HuH-7 (cell line): ENCODE data around the gene C1orf210.
A peak's percentile ranks its signal among the peaks of the same experiment; 100 is the strongest.

Experiments
- DNase-seq: peaks from one replicate; pipeline ENCODE4 v3.0.0; 2011; ENCODE audit warnings: low spot score

The C1orf210 gene

DNA sequence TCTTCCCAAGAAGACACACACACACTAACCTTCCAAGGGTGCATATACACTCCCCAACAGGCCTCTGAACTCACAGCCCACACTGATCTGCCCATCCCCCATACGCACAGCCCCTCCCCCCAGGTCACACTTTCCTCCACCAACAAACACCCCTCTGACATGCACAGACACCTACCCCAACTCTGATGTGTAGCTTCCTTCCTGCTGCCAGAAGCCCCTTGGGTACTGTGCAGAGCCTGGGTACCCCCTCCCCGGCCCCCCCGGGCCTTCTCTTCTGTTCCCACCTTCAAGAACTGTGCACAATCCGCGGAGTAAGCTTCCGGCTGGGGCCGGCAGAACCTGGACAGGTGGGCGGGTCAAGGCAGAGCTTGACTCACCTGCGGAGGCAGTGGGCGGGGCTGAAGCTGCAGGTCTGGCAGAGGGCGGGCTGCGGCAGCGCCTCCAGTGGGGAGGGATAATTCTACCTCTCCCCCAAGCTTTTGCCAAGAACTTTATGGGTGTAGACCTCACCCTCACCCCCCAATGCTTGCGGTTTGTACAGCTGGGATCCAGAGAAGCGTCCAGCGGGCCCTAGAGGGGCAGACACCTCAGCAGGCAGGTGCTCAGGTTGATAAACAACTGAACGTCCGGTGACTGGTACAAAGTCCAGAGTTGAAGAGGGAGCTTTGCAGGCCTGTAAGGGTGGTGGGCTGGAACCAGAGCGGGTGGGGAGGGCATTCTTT lies at the start of gene C1orf210:
C1orf210 (minus strand) TSS at position 313 of the 722 bp plus-strand sequence. CDS start 2,311 bp downstream, outside the sequence.
- DNase-seq = peak; percentile 58

DNA sequence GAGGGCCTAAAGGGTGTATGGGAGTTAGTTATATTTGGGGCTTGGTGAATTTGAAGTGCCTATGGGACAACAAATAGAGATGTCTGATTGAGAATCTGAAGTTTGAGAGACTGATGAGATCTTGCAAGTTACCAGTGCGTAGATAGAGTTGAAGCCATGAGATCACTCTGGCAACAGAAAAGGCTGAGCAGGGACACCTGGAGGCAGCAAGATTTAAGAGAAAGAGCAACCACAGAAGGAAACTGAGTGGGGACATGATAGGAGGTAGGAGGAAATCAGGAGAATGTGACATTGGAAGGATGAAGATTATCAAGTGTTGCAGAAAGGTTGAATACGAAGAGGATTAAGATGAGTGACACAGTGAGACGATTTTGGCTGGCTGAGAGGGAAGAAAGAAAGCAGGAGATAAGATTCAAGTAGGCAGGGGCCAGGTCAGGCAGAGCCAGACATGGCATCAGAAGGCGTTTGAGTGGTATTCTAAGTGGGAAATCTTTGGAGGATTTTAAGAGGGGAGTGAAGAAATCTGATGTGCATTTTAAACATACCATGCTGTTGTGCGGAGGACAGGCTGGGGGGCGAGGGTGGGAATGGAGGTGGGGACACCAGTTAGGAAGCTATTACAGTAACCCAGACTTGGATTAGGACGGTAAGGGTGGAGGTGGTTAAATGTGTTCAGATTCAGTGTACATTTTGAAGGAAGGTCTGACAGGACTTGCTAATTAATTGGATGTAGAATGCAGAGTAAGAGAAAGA lies 49.2 kb upstream of the C1orf210 start:
- DNase-seq = no peak

DNA sequence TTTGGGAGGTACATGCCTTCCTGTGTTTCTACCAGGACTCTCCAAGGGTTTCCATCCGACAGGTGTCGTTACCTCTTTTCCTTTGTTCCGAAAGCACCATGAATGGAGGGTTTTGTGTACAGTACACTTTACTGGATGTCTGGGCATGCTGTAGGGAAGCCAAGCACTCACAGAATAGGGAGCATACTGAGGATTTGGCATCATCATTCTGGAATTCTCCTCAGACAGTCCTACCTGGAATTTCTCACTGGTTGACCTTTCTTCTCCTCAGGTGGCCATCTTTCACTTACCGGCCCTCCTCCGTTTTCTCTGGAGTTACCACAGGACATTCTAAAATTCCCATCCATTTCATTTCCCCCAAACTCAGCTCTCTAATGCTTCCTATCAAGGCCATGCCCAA lies 46.3 kb upstream of the C1orf210 start:
- no peak for DNase-seq

DNA sequence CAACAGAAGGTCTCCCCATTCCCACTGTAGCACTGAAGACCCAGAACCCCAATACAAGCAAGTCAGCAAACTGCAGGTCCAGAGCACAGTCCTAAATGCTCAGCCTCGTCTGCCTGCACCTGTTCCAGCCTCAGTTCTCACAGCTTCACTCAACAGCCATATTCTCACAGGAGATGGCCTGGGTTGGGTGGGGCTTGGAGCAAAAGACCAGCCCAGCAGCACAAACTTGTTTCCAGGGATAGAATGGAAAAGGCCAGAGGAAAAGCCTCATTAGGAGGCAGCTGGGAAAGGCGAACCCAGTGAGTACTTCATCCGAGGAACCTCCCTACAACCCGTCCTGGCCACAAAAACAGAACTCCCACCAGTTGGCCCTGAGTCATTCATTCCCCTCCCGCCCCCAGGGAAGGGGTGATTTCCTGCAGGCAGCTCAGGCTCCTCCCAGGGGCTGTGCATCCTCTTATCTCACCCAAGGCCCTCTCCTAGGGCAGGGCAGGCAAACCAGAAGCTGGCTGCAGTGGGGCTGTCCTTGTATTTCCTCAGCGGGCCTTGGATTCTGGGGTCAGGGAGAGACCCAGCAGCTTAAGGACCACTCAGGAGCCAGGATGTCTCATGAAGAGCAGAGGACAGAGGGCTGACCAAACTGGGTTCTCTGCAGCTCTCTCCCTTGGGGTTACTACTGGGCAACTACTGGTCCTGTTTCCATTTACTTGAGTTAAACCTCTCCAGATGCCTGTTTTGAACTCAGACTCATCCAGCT lies 44.8 kb upstream of the C1orf210 start:
- no peak for DNase-seq

DNA sequence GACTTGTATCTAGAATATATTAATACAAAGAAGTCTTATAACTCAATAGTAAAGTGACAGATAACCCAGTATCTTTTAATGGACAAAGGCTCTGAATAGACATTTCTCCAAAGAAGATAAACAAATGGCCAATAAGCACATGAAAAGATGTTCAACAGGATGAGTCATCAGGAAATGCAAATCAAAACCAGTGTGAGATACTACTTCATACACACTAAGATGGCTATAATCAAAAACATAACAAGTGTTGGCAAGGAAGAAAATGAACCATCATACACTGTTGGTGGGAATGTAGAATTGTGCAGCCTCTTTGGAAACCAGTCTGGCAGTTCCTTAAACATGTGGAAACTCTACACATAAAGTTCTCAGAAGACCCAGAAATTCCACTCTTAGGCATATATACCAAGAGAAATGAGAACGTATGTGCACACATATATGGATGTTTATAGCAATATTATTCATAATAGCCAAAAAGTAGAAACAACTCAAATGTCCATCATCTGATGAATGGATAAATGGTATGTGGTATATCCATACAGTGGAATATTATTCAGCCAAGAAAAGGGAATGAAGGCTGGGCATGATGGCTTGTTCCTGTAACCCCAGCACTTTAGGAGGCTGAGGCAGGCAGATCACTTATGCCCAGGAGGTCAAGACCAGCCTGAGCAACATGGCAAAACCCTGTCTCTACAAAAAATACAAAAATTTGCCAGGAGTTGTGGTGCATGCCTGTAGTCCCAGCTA lies 42.3 kb upstream of the C1orf210 start:
- DNase-seq = no peak

DNA sequence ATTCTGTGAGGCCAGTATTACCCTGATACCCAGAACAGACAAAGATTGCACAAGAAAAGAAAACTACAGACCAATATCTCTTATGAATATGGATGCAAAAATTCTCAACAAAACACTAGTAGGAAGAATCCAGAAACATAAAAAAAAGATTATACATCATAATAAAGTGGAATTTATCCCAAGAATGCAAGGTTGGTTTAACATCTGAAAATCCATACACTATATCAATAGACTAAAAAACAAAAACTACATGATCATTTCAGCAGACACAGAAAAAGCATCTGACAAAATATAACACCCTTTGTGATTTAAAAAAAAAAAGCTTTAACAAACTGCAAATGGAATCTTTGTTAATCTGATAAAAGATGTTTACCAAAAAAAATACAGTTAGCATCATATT lies 40.0 kb upstream of the C1orf210 start:
- DNase-seq = no peak

DNA sequence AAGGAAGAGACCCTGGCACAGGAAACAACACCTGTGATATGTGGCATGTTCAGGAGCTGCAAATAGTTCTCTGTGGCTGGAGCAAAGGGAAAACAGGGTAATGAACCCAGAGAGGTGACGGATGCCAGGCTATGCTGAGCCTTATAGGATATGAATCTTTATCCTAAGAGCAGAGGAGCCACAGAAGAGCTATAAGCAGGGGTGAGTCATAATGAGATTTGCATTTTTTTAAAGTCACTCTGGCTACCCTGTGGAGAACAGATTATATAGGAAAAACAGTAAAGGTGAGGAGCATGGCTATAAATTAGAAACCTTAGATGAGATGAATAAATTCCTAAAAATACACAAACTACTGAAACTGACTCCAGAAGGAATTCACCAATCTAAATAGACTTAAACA lies 39.4 kb upstream of the C1orf210 start:
- DNase-seq = no peak

DNA sequence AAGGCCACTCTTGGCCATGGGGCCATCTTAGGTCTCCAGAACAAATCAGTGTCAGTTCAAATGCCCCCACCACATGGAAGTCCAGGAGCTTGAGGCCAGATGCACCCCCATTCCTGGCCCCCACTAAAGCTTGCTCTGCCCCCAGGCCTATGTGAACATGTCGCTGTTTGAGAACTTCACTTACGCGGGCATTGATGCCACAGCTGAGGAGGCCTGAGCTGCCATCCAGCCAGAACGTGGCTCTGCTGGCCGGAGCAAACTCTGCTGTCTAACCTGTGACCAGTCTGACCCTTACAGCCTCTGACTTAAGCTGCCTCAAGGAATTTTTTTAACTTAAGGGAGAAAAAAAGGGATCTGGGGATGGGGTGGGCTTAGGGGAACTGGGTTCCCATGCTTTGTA lies 37.1 kb upstream of the C1orf210 start:
- no peak for DNase-seq

DNA sequence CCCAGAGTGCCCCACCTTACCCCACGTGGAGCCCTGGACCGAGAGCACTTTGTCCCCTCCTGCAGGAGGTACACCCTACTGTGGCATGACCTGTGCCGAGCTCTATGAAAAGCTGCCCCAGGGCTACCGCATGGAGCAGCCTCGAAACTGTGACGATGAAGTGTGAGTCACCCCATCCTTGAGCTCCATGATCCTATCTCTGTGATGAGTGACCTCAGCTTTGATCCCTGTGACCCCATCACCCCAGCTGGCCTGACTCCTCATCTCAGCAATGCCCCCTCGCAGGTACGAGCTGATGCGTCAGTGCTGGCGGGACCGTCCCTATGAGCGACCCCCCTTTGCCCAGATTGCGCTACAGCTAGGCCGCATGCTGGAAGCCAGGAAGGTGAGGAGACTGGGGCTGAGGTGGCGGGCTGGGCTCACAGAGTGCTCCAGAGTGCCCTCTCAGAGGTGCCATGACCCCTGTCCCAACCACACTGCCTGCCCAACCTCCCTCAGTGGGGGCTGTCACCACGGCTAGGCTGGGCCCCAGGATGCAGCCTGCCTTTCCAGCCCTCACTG lies 36.0 kb upstream of the C1orf210 start:
- DNase-seq = no peak

DNA sequence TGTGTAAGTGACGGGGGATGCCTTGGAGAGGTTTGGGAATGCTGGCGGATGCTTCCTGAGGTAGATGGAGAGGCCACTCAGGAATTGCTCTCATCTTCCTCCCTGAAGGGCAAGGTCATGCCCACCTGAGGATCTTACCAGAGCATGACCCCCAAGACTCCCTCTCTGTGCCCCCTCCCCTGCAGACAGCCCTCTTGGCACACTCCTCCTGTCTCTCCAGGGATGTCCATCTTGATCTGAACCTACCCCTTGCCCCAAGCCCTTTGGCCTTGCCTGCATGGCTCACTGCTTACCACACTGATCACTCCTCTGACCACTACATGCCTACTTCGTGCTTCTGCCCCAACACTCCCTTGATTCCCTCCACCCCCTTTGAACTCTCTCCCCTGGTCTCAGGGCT lies 34.4 kb upstream of the C1orf210 start:
- DNase-seq = no peak

DNA sequence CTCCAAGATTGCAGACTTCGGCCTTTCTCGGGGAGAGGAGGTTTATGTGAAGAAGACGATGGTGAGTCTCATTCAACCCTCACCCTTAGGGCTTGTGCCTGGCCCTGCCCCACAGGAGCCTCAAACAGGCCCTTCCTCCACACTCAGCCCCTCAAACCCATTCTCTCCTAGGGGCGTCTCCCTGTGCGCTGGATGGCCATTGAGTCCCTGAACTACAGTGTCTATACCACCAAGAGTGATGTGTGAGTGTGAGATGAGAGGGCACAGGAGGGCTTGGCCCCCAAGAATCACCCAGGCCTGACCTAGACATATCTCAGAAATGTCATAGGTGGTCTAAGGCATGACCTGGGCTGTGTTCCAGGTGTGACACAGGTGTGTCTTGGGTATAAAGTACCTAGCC lies 33.9 kb upstream of the C1orf210 start:
- no peak for DNase-seq

DNA sequence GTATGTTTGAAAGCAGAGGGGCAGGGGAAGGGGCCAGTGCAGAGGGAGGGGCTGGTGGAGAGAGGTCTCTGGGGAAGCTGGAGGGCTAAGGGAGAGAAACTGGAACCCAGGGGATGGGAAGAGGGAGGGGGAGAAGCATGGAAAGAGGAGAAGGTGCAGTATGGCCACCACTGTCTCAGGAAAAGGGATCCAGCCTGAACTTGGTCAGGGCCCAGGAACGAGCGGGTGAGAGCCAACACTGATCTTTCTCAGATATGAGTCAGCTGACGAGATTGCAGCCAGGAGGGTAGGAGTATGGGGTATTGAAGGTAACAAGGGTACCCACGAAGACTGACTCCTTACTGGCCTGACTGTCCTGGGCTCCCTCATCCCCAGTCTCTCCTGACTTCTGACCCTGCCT lies 33.5 kb upstream of the C1orf210 start:
- DNase-seq = no peak

DNA sequence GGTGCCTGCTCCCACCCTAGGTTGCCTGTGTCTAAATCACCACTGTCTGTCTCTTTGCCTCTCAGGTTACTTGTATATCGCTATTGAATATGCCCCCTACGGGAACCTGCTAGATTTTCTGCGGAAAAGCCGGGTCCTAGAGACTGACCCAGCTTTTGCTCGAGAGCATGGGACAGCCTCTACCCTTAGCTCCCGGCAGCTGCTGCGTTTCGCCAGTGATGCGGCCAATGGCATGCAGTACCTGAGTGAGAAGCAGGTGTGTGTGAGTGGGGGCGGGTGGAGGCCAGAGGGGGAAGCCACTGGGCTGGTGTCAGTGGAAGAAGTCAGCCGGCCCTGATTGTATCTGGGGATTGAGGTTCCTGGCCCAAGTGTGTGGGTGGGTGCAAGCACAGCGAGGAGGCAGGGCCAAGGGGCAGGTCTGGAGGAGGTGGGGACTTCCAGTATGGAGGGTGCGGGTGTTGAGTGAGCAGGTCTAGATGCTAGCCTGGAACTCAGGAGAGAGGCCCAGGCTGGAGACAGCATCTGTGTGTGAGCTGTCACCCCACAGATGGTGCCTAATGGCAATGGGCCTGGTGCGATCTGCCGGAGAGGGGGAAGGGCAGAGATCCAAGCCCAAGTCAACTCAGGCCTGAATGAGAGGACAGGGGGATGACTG lies 32.6 kb upstream of the C1orf210 start:
- DNase-seq = no peak

DNA sequence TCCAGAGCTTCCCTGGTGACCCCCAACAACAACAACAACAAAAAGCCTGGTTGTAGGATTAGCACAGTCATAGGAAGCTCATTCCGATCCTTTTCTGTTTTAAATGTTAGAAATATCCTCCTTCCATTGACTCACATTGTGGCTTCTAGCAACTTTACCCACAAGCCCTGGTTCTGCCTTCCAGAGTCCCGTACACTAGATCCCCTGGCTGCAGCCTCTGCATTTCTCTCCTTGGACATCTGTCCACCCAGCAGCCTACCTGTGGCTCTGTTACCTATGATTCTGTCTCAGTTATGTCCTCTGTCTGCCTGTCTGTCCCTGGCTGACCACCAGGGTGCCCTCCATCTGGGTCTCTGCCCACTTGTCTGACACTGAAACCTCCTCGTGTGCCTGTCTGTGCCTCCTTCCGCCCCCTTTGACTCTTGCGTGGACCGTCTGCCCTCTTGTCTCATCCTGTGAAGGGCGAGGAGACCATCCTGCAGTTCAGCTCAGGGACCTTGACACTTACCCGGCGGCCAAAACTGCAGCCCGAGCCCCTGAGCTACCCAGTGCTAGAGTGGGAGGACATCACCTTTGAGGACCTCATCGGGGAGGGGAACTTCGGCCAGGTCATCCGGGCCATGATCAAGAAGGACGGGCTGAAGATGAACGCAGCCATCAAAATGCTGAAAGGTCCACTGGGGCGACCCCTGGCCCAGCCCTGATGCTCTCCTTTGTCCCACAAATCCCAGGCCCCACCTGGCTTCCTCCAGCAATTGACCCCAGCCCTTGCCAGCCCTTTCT lies 31.5 kb upstream of the C1orf210 start:
- no peak for DNase-seq

DNA sequence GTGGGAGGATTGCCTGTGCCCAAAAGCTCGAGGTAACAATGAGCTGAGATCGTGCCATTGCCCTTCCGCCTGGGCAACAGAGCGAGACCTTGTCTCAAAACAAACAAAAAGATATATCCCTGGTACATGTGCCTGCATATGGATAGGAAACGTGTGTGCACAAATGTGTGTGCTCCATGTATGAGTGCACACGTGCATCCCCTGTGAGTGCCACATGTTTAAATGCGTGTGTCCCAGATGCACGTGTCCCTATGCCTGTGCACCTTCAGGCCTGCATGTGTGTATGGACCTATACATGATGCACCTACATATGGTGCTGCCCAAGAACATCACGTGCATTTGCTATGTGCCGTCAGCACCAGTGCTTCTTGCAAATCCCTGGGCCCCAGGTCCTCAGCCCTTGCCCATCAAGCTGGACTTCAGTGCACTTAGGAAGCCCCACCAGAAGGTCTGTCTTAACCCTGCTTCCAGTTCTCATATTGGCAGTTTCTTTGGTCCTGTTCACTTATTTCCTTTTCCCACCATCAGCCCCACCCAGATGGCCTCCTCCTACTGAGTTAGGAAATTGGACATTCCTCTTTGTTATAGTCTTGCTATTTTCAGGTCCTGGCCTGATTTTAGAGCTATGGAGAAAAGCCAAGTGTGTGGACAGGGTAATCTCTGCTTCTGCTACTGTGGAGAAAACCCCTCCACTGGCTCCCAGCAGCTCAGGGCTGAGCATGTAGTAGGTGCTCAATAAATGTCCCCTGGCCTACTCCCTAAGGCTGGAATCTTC lies 30.8 kb upstream of the C1orf210 start:
- no peak for DNase-seq

DNA sequence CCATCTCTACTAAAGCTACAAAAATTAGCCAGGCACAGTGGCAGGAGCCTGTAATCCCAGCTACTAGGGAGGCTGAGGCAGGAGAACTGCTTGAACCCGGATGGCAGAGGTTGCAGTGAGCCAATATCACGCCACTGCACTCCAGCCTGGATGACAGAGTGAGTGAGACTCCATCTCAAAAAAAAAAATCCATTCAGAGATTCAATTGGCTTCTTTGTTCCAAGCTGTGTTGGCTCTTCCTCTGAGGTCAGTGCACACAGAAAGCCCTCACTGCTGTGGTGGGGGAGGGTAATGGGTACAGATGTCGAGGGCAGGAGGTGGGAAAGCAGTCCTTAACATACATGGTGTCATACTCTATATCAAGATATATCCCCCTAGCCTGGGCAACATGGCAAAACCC lies 30.1 kb upstream of the C1orf210 start:
- DNase-seq = no peak

DNA sequence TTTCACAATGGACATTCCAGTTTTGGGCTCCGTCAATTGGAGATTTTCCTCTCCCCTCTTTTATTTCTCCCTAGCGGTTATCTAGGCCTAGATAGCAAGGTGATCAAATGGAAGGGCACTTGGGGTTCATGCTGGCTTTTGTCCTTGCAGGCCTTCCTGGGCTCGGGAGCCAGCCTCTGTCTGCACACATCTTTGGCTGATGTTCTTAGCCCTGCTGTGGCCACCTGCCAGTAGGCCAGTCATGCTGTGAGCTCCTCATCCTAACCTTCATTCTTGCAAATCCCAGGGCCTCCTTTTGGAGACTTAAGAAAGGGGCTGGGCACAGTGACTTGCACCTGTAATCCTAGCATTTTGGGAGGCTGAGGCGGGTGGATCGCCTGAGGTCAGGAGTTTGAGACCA lies 28.9 kb upstream of the C1orf210 start:
- DNase-seq = no peak

DNA sequence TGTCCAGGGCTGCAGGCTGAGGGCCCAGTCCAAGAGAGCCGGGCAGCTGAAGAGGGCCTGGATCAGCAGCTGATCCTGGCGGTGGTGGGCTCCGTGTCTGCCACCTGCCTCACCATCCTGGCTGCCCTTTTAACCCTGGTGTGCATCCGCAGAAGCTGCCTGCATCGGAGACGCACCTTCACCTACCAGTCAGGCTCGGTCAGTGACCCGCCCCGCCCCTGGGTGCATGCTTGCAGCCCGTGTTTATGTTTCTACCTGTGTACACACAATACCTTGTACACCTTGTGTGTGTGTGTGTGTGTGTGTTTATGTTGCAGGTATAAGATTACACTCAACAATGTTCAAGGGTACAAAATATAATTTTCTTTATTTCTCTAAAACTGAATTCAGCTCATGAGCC lies 28.4 kb upstream of the C1orf210 start:
- DNase-seq = no peak

DNA sequence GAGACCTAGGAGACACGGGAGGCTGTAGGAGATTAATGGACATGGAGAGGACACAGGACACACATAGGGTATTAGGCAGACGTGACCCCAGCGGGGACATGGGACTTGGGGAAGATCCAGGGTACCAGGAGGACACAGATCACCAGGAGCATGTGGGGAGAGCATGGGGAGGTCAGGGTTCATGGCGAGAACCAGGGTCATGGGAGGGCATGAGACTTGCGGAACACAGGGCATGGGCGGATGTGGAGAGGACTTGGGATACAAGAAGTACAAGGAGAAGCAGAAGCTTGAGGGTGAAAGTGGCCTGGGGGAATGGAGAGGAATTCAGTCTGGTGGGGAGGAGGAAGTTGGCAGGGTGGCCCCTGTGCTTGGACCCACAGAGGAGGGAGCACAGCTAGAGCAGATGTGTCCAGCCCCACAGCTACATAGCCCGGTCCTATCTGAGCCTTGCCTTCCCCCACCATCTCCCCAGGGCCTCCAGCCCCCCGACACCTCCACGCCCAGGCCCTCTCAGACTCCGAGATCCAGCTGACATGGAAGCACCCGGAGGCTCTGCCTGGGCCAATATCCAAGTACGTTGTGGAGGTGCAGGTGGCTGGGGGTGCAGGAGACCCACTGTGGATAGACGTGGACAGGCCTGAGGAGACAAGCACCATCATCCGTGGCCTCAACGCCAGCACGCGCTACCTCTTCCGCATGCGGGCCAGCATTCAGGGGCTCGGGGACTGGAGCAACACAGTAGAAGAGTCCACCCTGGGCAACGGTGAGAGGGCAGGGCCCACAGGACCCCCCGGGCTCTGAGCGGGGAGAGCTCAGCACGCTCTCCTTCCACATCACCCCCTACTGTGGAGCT lies 27.5 kb upstream of the C1orf210 start:
- no peak for DNase-seq
